Activated T-cell treated with anti-CD3 and anti-CD28 coated beads for 48 hours (primary cell): ENCODE measurements around the gene MAP10.

Source experiments
- DNase-seq: peaks from one replicate; pipeline ENCODE4 v3.0.0-alpha.2; 2020; ENCODE audit warnings: low read depth

Gene MAP10

GRCh38 chr1:232856541-232856940, 51.3 kb downstream of the MAP10 start:
- DNase-seq, result no peak
